Measurements from ENCODE around the gene MUC3A.
"Not testable (repeated sequence)": the region's sequence is repeated elsewhere in the genome, so short reads cannot be mapped to it uniquely, and the experiment has no call there.

- not testable (repeated sequence) for TF ChIP-seq TAF1 (conservative IDR thresholded peaks at IDR 0.05); MAX (IDR thresholded peaks at IDR 0.05); RAD21 (IDR thresholded peaks at IDR 0.05); CTCF (IDR thresholded peaks at IDR 0.05; ENCODE audit: low read depth, low read length, missing input control); JUND (IDR thresholded peaks at IDR 0.05); ZBTB33 (IDR thresholded peaks at IDR 0.05); SP1 (IDR thresholded peaks at IDR 0.05); FOXA1 (IDR thresholded peaks at IDR 0.05); REST (IDR thresholded peaks at IDR 0.05); RXRA (IDR thresholded peaks at IDR 0.05); HNF4A (conservative IDR thresholded peaks at IDR 0.05)
Measured at GRCh38 chr7:100910443-100910842, 38.9 kb upstream of the MUC3A start.
